ENCODE measurements around the gene POC1A.

POC1A gene

GRCh38 chr3:52126500-52126899, 27.7 kb downstream of the POC1A start:
- DNase-seq: no peak

- no peak for DNase-seq
These were observed 28.2 kb downstream of the POC1A start for GRCh38 chr3:52126036-52126435.

GRCh38 chr3:52124766-52125165, 29.5 kb downstream of the POC1A start:
- DNase-seq: no peak

GRCh38 chr3:52124126-52124525, 30.1 kb downstream of the POC1A start:
- no peak for DNase-seq

GRCh38 chr3:52123106-52123725, 31.0 kb downstream of the POC1A start:
- DNase-seq: peak; percentile 32 to 73 (median 46)

GRCh38 chr3:52122491-52122890, 31.7 kb downstream of the POC1A start:
- DNase-seq: no peak

- DNase-seq: no peak
These were observed 32.4 kb downstream of the POC1A start for GRCh38 chr3:52121813-52122212.

GRCh38 chr3:52121464-52121805, 32.8 kb downstream of the POC1A start:
- DNase-seq: no peak

GRCh38 chr3:52120556-52121463, 33.4 kb downstream of the POC1A start:
- DNase-seq: no peak

- no peak for DNase-seq
These were observed 34.4 kb downstream of the POC1A start for GRCh38 chr3:52119826-52120225.

- DNase-seq: no peak
These were observed 35.1 kb downstream of the POC1A start for GRCh38 chr3:52119099-52119498.

GRCh38 chr3:52118156-52118875, 35.9 kb downstream of the POC1A start:
- DNase-seq: no peak

GRCh38 chr3:52117537-52117936, 36.7 kb downstream of the POC1A start:
- no peak for DNase-seq

- no peak for DNase-seq
These were observed 42.2 kb downstream of the POC1A start for GRCh38 chr3:52112056-52112455.

- no peak for DNase-seq
These were observed 43.7 kb downstream of the POC1A start for GRCh38 chr3:52110502-52110901.

GRCh38 chr3:52109611-52110301, 44.5 kb downstream of the POC1A start:
- no peak for DNase-seq

- no peak for DNase-seq
These were observed 45.7 kb downstream of the POC1A start for GRCh38 chr3:52108302-52109232.

GRCh38 chr3:52106951-52107611, 47.1 kb downstream of the POC1A start:
- DNase-seq: no peak

- DNase-seq: no peak
These were observed 49.3 kb downstream of the POC1A start for GRCh38 chr3:52104684-52105640.

- no peak for DNase-seq
These were observed 51.3 kb downstream of the POC1A start for GRCh38 chr3:52102934-52103333.

All from activated naive CD4-positive, alpha-beta T cell (primary cell).